K562 (cell line): ENCODE data around the gene CFAP126. TPM values are rescaled to one million over a fixed set of nuclear protein-coding genes. Genes with fewer than 3 reads are reported as not detected.

ENCODE experiments used
- ATAC-seq: fragments of 200-7000 bp; cut with Tn5 transposase; 3 replicates; pipeline ENCODE4 v1.9.1; 2020; ENCODE audit warnings: moderate library complexity
- BruUV-seq: library from RNA; stranded (reverse); fragments of 400-500 nt; replicated peaks from 2 replicates; lab custom pipeline; 2021; lab: Mats Ljungman, UMichigan
- CTCF ChIA-PET: fragments of 300-600 bp; formaldehyde crosslinking; extraction: SDS; loops from one replicate; lab custom pipeline; 2021; ENCODE audit warnings: low intra/inter-chr PET ratio; lab: Yijun Ruan, JAX
- POLR2A ChIA-PET: fragments of 300-600, 350-650 bp; sonication (Branson Sonifier 250); formaldehyde crosslinking; extraction: SDS; loops from one replicate; lab custom pipeline; 2021; ENCODE audit warnings: antibody characterized with exemption, inconsistent platforms; lab: Yijun Ruan, JAX
- DNase-seq, 4 experiments: peaks; one replicate each; pipeline versions ENCODE4 v3.0.0 to v3.0.0-alpha.2; 2011 to 2018; ENCODE audit warnings: low spot score in 3 of 4, mixed read lengths in 3 of 4; ENCODE audit errors: extremely low read depth in 1 of 4
- FAIRE-seq: peaks from 2 replicates; lab custom pipeline; 2011; peaks lifted over from hg19 to GRCh38; lab: Jason Lieb, UNC
- H2AFZ ChIP-seq: 2 replicates; pipeline ENCODE4 v1.6.0; 2011; ENCODE audit warnings: low read depth, low read length, control low read depth, inconsistent platforms
- H3K27ac ChIP-seq: fragments of 200-600 bp; 3 replicates; pipeline ENCODE4 v1.8.0; 2011; ENCODE audit warnings: low read depth, mild to moderate bottlenecking, control low read depth, inconsistent platforms, low read length, moderate library complexity, mixed read lengths; ENCODE audit errors: extremely low read depth
- H3K27me3 ChIP-seq, 2 experiments: fragments of 300-600 bp in 1 of 2; 2 replicates in 1 of 2; 3 replicates in 1 of 2; pipeline versions ENCODE4 v1.6.0 to v1.8.0; 2011; ENCODE audit warnings: inconsistent platforms in 2 of 2, low read length in 2 of 2, mild to moderate bottlenecking in 1 of 2, mixed read lengths in 1 of 2, moderate library complexity in 1 of 2; ENCODE audit not compliant: control insufficient read depth in 2 of 2, insufficient read depth in 2 of 2
- H3K36me3 ChIP-seq: fragments of 300-600 bp; 3 replicates; pipeline ENCODE4 v1.8.0; 2011; ENCODE audit warnings: mild to moderate bottlenecking, low read length, inconsistent platforms; ENCODE audit not compliant: control insufficient read depth, insufficient read depth
- H3K4me1 ChIP-seq, 2 experiments: fragments of 200-600 bp in 1 of 2; replicated peaks in 1 of 2; 2 replicates in 1 of 2; 3 replicates in 1 of 2; pipeline versions ENCODE4 v1.5.1 to v1.8.0; 2011; ENCODE audit warnings: inconsistent platforms in 2 of 2, low read length in 2 of 2, mild to moderate bottlenecking in 1 of 2, mixed read lengths in 1 of 2, moderate library complexity in 1 of 2; ENCODE audit not compliant: control insufficient read depth in 2 of 2, insufficient read depth in 2 of 2
- H3K4me2 ChIP-seq: 2 replicates; pipeline ENCODE4 v1.6.1; 2011; ENCODE audit warnings: low read length, control low read depth, inconsistent platforms, mixed read lengths; ENCODE audit not compliant: insufficient read depth
- H3K4me3 ChIP-seq: fragments of 200-600 bp; sonication (generic), shearing (Covaris generic); 2 replicates; pipeline ENCODE4 v1.5.1; 2016; ENCODE audit warnings: control low read depth, inconsistent platforms
- H3K79me2 ChIP-seq: fragments of 200-600 bp; 3 replicates; pipeline ENCODE4 v1.8.0; 2011; ENCODE audit warnings: low read length, inconsistent platforms; ENCODE audit not compliant: control insufficient read depth, insufficient read depth
- H3K9ac ChIP-seq, 2 experiments: 2 replicates each; pipeline versions ENCODE4 v1.6.0 to v1.6.1; 2011; ENCODE audit warnings: low read depth in 2 of 2, low read length in 2 of 2, control low read depth in 1 of 2, inconsistent platforms in 1 of 2, mild to moderate bottlenecking in 1 of 2, mixed read lengths in 1 of 2; ENCODE audit not compliant: insufficient read depth in 1 of 2
- H3K9me1 ChIP-seq: one replicate; pipeline ENCODE4 v1.6.0; 2011; ENCODE audit warnings: inconsistent platforms, mild to moderate bottlenecking, low read length, moderate library complexity; ENCODE audit not compliant: control insufficient read depth, insufficient read depth
- H3K9me3 ChIP-seq: replicated peaks from 2 replicates; pipeline ENCODE4 v1.5.1; 2011; ENCODE audit warnings: low read depth, low read length, inconsistent platforms; ENCODE audit not compliant: control insufficient read depth, insufficient read depth
- H4K20me1 ChIP-seq: replicated peaks from 2 replicates; pipeline ENCODE4 v1.6.1; 2011; ENCODE audit warnings: low read length, inconsistent platforms, mixed read lengths; ENCODE audit not compliant: control insufficient read depth, insufficient read depth
- BRCA1 ChIP-seq, 2 experiments: fragments of 450-650 bp in 1 of 2; sonication (generic) in 1 of 2; formaldehyde crosslinking in 1 of 2; IDR thresholded peaks; 2 replicates each; pipeline versions ENCODE4 v1.5.0 to v1.6.1; 2017 to 2020; ENCODE audit warnings: mild to moderate bottlenecking in 1 of 2, missing genetic modification reagents in 1 of 2
- DMBX1 ChIP-seq: fragments of 250-450 bp; sonication (Bioruptor Pico); IDR thresholded peaks from 2 replicates; pipeline ENCODE4 v1.8.0; 2022; ENCODE audit warnings: inconsistent platforms, mild to moderate bottlenecking, moderate library complexity, borderline replicate concordance
- MYBL2 ChIP-seq, 2 experiments: fragments of 450-650 bp in 1 of 2; sonication (generic) in 1 of 2; formaldehyde crosslinking in 1 of 2; IDR thresholded peaks; 2 replicates each; pipeline versions ENCODE4 v1.6.1 to v1.8.1; 2017 to 2022; ENCODE audit warnings: borderline replicate concordance in 1 of 2, inconsistent platforms in 1 of 2, low read depth in 1 of 2, mild to moderate bottlenecking in 1 of 2, missing genetic modification reagents in 1 of 2, moderate library complexity in 1 of 2
- RBM14 ChIP-seq: fragments of 200-400 bp; formaldehyde crosslinking; IDR thresholded peaks from 2 replicates; pipeline ENCODE4 v1.6.1; 2018; ENCODE audit warnings: low read depth, mild to moderate bottlenecking, low read length, moderate library complexity, borderline replicate concordance; ENCODE audit not compliant: insufficient read depth
- WHSC1 ChIP-seq: IDR thresholded peaks from one replicate; pipeline ENCODE4 v1.6.1; 2012; ENCODE audit warnings: low read length, control low read depth, inconsistent platforms
- ZKSCAN8 ChIP-seq: fragments of 200-800 bp; sonication (Bioruptor generic); IDR thresholded peaks from 2 replicates; pipeline ENCODE4 v1.6.1; 2016; ENCODE audit warnings: missing genetic modification characterization, missing compliant biosample characterization
- in situ Hi-C: fragments of 300-500 bp; cut with MboI; formaldehyde crosslinking; loops from 4 replicates; pipeline ENCODE4 v1.15.0; 2018; ENCODE audit warnings: inconsistent platforms, mixed read lengths
- intact Hi-C: fragments of 100-400 bp; cut with micrococcal nuclease; formaldehyde crosslinking; loops from 2 replicates; pipeline ENCODE4 v1.14.2; 2022
- polyA plus RNA-seq, 8 experiments: library from polyadenylated mRNA; depleted of rRNA in 4 of 8; stranded (reverse) in 5 of 8; unstranded in 3 of 8; fragments of >200 nt; fragmentation: Nextera tagmentation in 2 of 8; fragmentation: Illumina TruSeq in 1 of 8; extraction: Ambion mirVana in 2 of 8; extraction: Trizol in 1 of 8; gene quantifications; 2 replicates each; pipeline versions ENCODE4 v1.2.1 to v1.2.3, GENCODE V29; 2011 to 2014; ENCODE audit warnings: inconsistent platforms in 1 of 8, missing spikeins in 1 of 8
- total RNA-seq, 7 experiments: library from RNA; depleted of rRNA in 6 of 7; stranded (reverse); fragments of >200 nt in 6 of 7; fragmentation: Illumina TruSeq in 2 of 7; extraction: Trizol in 2 of 7; gene quantifications; 2 replicates each; pipeline versions ENCODE4 v1.2.1 to v1.2.3, GENCODE V29; 2011 to 2021; ENCODE audit warnings: low replicate concordance in 1 of 7
- TF ChIP-seq, protein P1 (sequence below), 2 experiments: fragments of 150-350 bp in 1 of 2; IDR thresholded peaks; 2 replicates each; pipeline ENCODE4 v1.6.1; 2012 to 2016; ENCODE audit warnings: low read depth in 2 of 2, low read length in 2 of 2, mild to moderate bottlenecking in 1 of 2, moderate library complexity in 1 of 2

The CFAP126 gene
- total and polyA plus RNA-seq, 9 of the 15 experiments (the other 6 are each of a cell fraction or from before 2014, with no cell fraction given): not detected

DNA sequence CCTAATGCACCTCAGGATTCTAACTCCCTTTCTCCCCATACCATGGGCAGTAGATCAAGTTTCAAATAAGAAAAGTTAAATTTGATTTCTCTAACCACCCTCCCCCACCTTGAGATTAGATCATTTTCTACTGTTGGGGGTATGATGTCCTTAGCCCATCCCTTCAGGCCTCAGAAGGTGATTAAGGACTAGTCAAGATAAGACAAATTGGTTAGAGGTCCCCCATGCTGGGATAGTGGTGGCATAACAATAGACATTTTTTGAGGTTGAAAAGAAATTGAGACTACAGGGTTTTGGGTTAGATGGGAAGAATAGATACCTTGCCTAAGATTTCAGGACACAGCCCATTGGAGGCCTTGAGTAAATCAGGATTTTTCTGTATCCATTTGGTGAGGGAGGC lies 2.5 kb downstream of the CFAP126 start (continued):
- TF ChIP-seq WHSC1 (no peak), ZKSCAN8 (CRISPR knock-in tag) (no peak), MYBL2 (IDR thresholded peaks at IDR 0.05; ENCODE audit: low read depth) (no peak), MYBL2 (CRISPR knock-in tag; IDR thresholded peaks at IDR 0.05; ENCODE audit: borderline replicate concordance) (no peak), DMBX1 (no peak)
- TF ChIP-seq, all 486 proteins: peak for 1

DNA sequence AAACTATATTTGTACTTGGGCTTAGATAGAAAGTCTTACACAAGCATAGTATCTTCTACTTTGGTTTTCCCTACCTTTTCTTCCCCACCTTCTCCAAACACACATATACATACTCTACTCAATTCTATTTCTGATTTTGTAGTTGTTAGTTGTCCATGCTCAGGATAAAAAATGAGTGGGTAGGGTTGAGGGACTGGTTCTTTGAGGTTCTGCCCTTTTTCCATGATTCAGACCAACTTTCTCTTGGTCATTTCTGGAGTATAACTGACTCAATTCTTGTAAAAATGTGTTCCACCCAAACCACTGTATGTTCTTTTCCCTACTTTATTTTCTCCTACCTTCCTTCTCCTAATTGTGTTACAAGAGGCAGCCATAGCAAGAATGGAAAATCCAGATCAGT lies 3.3 kb downstream of the CFAP126 start:
- no peaks in the 10 kb centered on the region for H3K9me3 ChIP-seq
- CTCF ChIA-PET: interaction anchor here (0.5 kb wide), 1 partner anchor 56 kb away, joined by 3 read pairs; no protein-coding TSS in a partner anchor
- TF ChIP-seq BRCA1 (IDR thresholded peaks at IDR 0.05): no peak
- TF ChIP-seq BRCA1 (CRISPR knock-in tag; IDR thresholded peaks at IDR 0.05): no peak
- no peak for TF ChIP-seq RBM14
- TF ChIP-seq, protein P1, sequence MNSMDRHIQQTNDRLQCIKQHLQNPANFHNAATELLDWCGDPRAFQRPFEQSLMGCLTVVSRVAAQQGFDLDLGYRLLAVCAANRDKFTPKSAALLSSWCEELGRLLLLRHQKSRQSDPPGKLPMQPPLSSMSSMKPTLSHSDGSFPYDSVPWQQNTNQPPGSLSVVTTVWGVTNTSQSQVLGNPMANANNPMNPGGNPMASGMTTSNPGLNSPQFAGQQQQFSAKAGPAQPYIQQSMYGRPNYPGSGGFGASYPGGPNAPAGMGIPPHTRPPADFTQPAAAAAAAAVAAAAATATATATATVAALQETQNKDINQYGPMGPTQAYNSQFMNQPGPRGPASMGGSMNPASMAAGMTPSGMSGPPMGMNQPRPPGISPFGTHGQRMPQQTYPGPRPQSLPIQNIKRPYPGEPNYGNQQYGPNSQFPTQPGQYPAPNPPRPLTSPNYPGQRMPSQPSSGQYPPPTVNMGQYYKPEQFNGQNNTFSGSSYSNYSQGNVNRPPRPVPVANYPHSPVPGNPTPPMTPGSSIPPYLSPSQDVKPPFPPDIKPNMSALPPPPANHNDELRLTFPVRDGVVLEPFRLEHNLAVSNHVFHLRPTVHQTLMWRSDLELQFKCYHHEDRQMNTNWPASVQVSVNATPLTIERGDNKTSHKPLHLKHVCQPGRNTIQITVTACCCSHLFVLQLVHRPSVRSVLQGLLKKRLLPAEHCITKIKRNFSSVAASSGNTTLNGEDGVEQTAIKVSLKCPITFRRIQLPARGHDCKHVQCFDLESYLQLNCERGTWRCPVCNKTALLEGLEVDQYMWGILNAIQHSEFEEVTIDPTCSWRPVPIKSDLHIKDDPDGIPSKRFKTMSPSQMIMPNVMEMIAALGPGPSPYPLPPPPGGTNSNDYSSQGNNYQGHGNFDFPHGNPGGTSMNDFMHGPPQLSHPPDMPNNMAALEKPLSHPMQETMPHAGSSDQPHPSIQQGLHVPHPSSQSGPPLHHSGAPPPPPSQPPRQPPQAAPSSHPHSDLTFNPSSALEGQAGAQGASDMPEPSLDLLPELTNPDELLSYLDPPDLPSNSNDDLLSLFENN (IDR thresholded peaks at IDR 0.05; ENCODE audit: low read depth in 2 of 2, low read length in 2 of 2): no peak
- H2AFZ ChIP-seq: no peak overlapping the region
- intact Hi-C loops (no loop called here), in situ Hi-C loops (no loop called here)
- FAIRE-seq (no peak), DNase-seq (no peak), ATAC-seq (no peak)
- no peaks in the 10 kb centered on the region for H4K20me1 ChIP-seq
- H3K27me3 ChIP-seq: no peaks in the 10 kb centered on the region
- no peak overlapping the region for H3K27ac ChIP-seq
- peaks cover 2 to 3% of the 10 kb centered on the region in 2 experiments; a peak in 3 of 5 replicates for H3K4me1 ChIP-seq
- no TSS peak for BruUV-seq
- H3K36me3 ChIP-seq: peaks cover 49% of the 10 kb centered on the region
- H3K9me1 ChIP-seq: no peaks in the 10 kb centered on the region
- no peak overlapping the region for H3K4me2 ChIP-seq
- no peak overlapping the region for H3K4me3 ChIP-seq
- H3K9ac ChIP-seq: no peak overlapping the region
- 0 out of 3 replicates have a peak, but pooled peaks cover 4% of the 10 kb centered on the region for H3K79me2 ChIP-seq
- POLR2A ChIA-PET: interaction anchor here (0.6 kb wide), 1 partner anchor 46 kb away, joined by 3 read pairs; no protein-coding TSS in a partner anchor
